ENCODE results near the gene TTF2.
"Not testable (repeated sequence)": the region's sequence is repeated elsewhere in the genome, so short reads cannot be mapped to it uniquely, and the experiment has no call there.

Gene TTF2

GRCh38 chr1:117098287-117098890 is 38.3 kb downstream of the TTF2 start:
- Histone ChIP-seq H3K4me3 (replicated peaks; ENCODE audit: low read depth, low read length) (no peak overlapping the region), H3K27me3 (replicated peaks; ENCODE audit: control insufficient read depth, insufficient read depth, low read length) (no peaks in the 10 kb centered on the region), H3K36me3 (ENCODE audit: control insufficient read depth, insufficient read depth, low read length) (peaks cover 42% of the 10 kb centered on the region)
- DNase-seq (ENCODE audit: extremely low read depth, insufficient read length), result no peak
- no peak for TF ChIP-seq CTCF (IDR thresholded peaks at IDR 0.05; ENCODE audit: insufficient read depth, low read length, poor library complexity, severe bottlenecking)

- peaks cover 27% of the 10 kb centered on the region for H3K36me3 ChIP-seq (ENCODE audit: control insufficient read depth, insufficient read depth, low read length)
- no peaks in the 10 kb centered on the region for H3K27me3 ChIP-seq (replicated peaks; ENCODE audit: control insufficient read depth, insufficient read depth, low read length)
- TF ChIP-seq CTCF (IDR thresholded peaks at IDR 0.05; ENCODE audit: insufficient read depth, low read length, poor library complexity, severe bottlenecking), result no peak
- DNase-seq (ENCODE audit: extremely low read depth, insufficient read length), result no peak
- H3K4me3 ChIP-seq (replicated peaks; ENCODE audit: low read depth, low read length), result no peak overlapping the region
Measured at GRCh38 chr1:117101334-117101733, 41.2 kb downstream of the TTF2 start.

GRCh38 chr1:117101858-117102257 is 41.7 kb downstream of the TTF2 start:
- not testable (repeated sequence) for DNase-seq (ENCODE audit: extremely low read depth, insufficient read length); H3K4me3 ChIP-seq (replicated peaks; ENCODE audit: low read depth, low read length); H3K27me3 ChIP-seq (replicated peaks; ENCODE audit: control insufficient read depth, insufficient read depth, low read length)
- peaks cover 27% of the 10 kb centered on the region for H3K36me3 ChIP-seq (ENCODE audit: control insufficient read depth, insufficient read depth, low read length)

GRCh38 chr1:117104986-117105385 is 44.9 kb downstream of the TTF2 start:
- Histone ChIP-seq H3K4me3 (replicated peaks; ENCODE audit: low read depth, low read length) (no peak overlapping the region), H3K27me3 (replicated peaks; ENCODE audit: control insufficient read depth, insufficient read depth, low read length) (no peaks in the 10 kb centered on the region), H3K36me3 (ENCODE audit: control insufficient read depth, insufficient read depth, low read length) (peaks cover 18% of the 10 kb centered on the region)
- no peak for TF ChIP-seq CTCF (IDR thresholded peaks at IDR 0.05; ENCODE audit: insufficient read depth, low read length, poor library complexity, severe bottlenecking)
- no peak for DNase-seq (ENCODE audit: extremely low read depth, insufficient read length)

GRCh38 chr1:117105722-117106121 is 45.6 kb downstream of the TTF2 start:
- no peak for TF ChIP-seq CTCF (IDR thresholded peaks at IDR 0.05; ENCODE audit: insufficient read depth, low read length, poor library complexity, severe bottlenecking)
- Histone ChIP-seq H3K4me3 (replicated peaks; ENCODE audit: low read depth, low read length) (no peak overlapping the region), H3K27me3 (replicated peaks; ENCODE audit: control insufficient read depth, insufficient read depth, low read length) (no peaks in the 10 kb centered on the region), H3K36me3 (ENCODE audit: control insufficient read depth, insufficient read depth, low read length) (peaks cover 14% of the 10 kb centered on the region)
- DNase-seq (ENCODE audit: extremely low read depth, insufficient read length), result no peak

GRCh38 chr1:117106478-117106877 is 46.4 kb downstream of the TTF2 start:
- peaks cover 14% of the 10 kb centered on the region for H3K36me3 ChIP-seq (ENCODE audit: control insufficient read depth, insufficient read depth, low read length)
- no peak for TF ChIP-seq CTCF (IDR thresholded peaks at IDR 0.05; ENCODE audit: insufficient read depth, low read length, poor library complexity, severe bottlenecking)
- no peaks in the 10 kb centered on the region for H3K27me3 ChIP-seq (replicated peaks; ENCODE audit: control insufficient read depth, insufficient read depth, low read length)
- DNase-seq (ENCODE audit: extremely low read depth, insufficient read length), result no peak
- H3K4me3 ChIP-seq (replicated peaks; ENCODE audit: low read depth, low read length), result no peak overlapping the region

Data from GM06990 (cell line).